Erythroblast (primary cell): ENCODE data around the gene CBR4.

Experiments used
- GATA1 ChIP-seq: IDR thresholded peaks from 2 replicates; pipeline ENCODE4 v1.6.1; 2011; ENCODE audit warnings: low read depth, mild to moderate bottlenecking, control low read depth, low read length, moderate library complexity
- POLR2A ChIP-seq: IDR thresholded peaks from 2 replicates; pipeline ENCODE4 v1.6.1; 2011; ENCODE audit warnings: mild to moderate bottlenecking, low read length

GRCh38 chr4:169031392-169031791 lies 21.3 kb upstream of the CBR4 start:
- TF ChIP-seq POLR2A: no peak
- no peak for TF ChIP-seq GATA1
